Endodermal cell (in vitro differentiated cells): ENCODE results near the gene WWC2. TPM values are rescaled to one million over a fixed set of nuclear protein-coding genes. Genes with fewer than 3 reads are reported as not detected.

Experiments used
- DNase-seq: peaks from one replicate; pipeline ENCODE4 v3.0.0-alpha.2; 2017
- H3K27ac ChIP-seq: 2 replicates; pipeline ENCODE4 v1.5.1; 2013; ENCODE audit warnings: mild to moderate bottlenecking, low read depth, low read length, moderate library complexity
- H3K27me3 ChIP-seq: 2 replicates; pipeline ENCODE4 v1.6.1; 2013; ENCODE audit warnings: mild to moderate bottlenecking, low read length, moderate library complexity; ENCODE audit not compliant: insufficient read depth, control insufficient read depth, poor library complexity, severe bottlenecking
- H3K36me3 ChIP-seq: 2 replicates; pipeline ENCODE4 v1.7.0; 2013; ENCODE audit warnings: mild to moderate bottlenecking, low read length, moderate library complexity; ENCODE audit not compliant: control insufficient read depth, insufficient read depth
- H3K4me1 ChIP-seq: one replicate; pipeline ENCODE4 v1.7.0; 2013; ENCODE audit warnings: low read length; ENCODE audit not compliant: control insufficient read depth, insufficient read depth
- H3K4me3 ChIP-seq: 2 replicates; pipeline ENCODE4 v1.5.1; 2013; ENCODE audit warnings: mild to moderate bottlenecking, low read length, moderate library complexity
- H3K9ac ChIP-seq: 2 replicates; pipeline ENCODE4 v1.6.1; 2013; ENCODE audit warnings: mild to moderate bottlenecking, low read length, moderate library complexity; ENCODE audit not compliant: poor library complexity, severe bottlenecking; ENCODE audit errors: extremely low read depth
- H3K9me3 ChIP-seq: 2 replicates; pipeline ENCODE4 v1.6.1; 2013; ENCODE audit warnings: mild to moderate bottlenecking, low read length, moderate library complexity; ENCODE audit not compliant: control insufficient read depth
- H3K27ac Mint-ChIP-seq: 2 replicates; pipeline ENCODE4 v1.8.0; 2020; ENCODE audit warnings: mixed read lengths
- H3K27me3 Mint-ChIP-seq: 2 replicates; pipeline ENCODE4 v1.8.0; 2021; ENCODE audit warnings: mild to moderate bottlenecking, mixed read lengths; ENCODE audit not compliant: insufficient read depth
- H3K36me3 Mint-ChIP-seq: 2 replicates; pipeline ENCODE4 v1.8.0; 2020; ENCODE audit warnings: low read depth, mixed read lengths
- H3K4me1 Mint-ChIP-seq: 2 replicates; pipeline ENCODE4 v1.8.0; 2020; ENCODE audit warnings: mixed read lengths
- H3K4me3 Mint-ChIP-seq: 2 replicates; pipeline ENCODE4 v1.8.0; 2020; ENCODE audit warnings: mild to moderate bottlenecking, moderate library complexity, mixed read lengths
- H3K9me3 Mint-ChIP-seq: 2 replicates; pipeline ENCODE4 v1.8.0; 2020; ENCODE audit warnings: mild to moderate bottlenecking, mixed read lengths
- WGBS, 2 experiments: methylation state at CpG; one replicate each; pipeline versions ENCODE4 v1.1.5 to v1.1.7; 2013; ENCODE audit warnings: missing lambda C conversion rate in 2 of 2, mixed read lengths in 1 of 2; ENCODE audit not compliant: insufficient coverage in 1 of 2, insufficient read length in 1 of 2; 5-methylcytosine and 5-hydroxymethylcytosine counted together
- total RNA-seq, 2 donors: library from RNA; stranded (reverse); fragmentation: NEBNext Ultra II Directional in 1 of 2; extraction: Animal tissue kit (Norgen Biotek cat#: 25700) in 1 of 2; gene quantifications; 2 replicates in 1 of 2; 3 replicates in 1 of 2; pipeline ENCODE4 v1.2.1, GENCODE V29; 2021
- TF ChIP-seq, protein P1 (sequence below): fragments of 200-600 bp; sonication (generic); conservative IDR thresholded peaks from 2 replicates; pipeline ENCODE4 v1.5.0; 2021; ENCODE audit warnings: antibody characterized with exemption, mild to moderate bottlenecking

WWC2 gene
- total RNA-seq, 2 donors from 2014 or later: 98.2 to 108 TPM

DNA sequence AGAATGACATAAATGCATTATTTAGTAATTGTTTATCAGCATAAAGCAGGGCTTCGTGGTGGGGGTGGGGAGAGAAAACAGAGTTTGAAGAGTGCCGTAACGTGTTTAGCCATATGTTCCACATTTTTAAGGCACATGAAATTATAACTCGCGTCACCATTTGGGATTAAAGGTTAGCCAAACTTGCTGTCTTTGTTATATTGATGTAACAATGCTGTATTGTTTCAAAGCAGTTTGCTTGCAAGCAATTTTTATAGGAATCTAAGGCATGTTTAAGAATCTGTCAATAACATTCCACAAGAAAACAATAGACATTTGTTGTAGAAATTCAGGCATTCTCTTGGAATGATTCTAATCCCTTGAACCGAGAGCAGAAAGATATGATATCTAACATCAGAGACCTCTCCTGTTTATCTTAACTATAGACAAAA is 142.7 kb downstream of the WWC2 start:
- Histone ChIP-seq H3K27ac (no peak overlapping the region), H3K4me1 (peaks cover 40% of the 10 kb centered on the region), H3K9ac (peak overlapping the region; percentile 28), H3K9me3 (no peaks in the 10 kb centered on the region), H3K36me3 (peaks cover 80% of the 10 kb centered on the region), H3K4me3 (peak overlapping the region; percentile 36), H3K27me3 (no peaks in the 10 kb centered on the region)
- peaks cover 53% of the 10 kb centered on the region for H3K4me1 Mint-ChIP-seq
- TF ChIP-seq, protein P1, sequence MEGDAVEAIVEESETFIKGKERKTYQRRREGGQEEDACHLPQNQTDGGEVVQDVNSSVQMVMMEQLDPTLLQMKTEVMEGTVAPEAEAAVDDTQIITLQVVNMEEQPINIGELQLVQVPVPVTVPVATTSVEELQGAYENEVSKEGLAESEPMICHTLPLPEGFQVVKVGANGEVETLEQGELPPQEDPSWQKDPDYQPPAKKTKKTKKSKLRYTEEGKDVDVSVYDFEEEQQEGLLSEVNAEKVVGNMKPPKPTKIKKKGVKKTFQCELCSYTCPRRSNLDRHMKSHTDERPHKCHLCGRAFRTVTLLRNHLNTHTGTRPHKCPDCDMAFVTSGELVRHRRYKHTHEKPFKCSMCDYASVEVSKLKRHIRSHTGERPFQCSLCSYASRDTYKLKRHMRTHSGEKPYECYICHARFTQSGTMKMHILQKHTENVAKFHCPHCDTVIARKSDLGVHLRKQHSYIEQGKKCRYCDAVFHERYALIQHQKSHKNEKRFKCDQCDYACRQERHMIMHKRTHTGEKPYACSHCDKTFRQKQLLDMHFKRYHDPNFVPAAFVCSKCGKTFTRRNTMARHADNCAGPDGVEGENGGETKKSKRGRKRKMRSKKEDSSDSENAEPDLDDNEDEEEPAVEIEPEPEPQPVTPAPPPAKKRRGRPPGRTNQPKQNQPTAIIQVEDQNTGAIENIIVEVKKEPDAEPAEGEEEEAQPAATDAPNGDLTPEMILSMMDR: no peak
- no peaks in the 10 kb centered on the region for H3K9me3 Mint-ChIP-seq
- 69 to 85% methylated on average over 5 to 6 of the region's 6 CpGs for WGBS, 2 experiments
- no peaks in the 10 kb centered on the region for H3K27me3 Mint-ChIP-seq
- peaks cover 48% of the 10 kb centered on the region for H3K36me3 Mint-ChIP-seq
- no peak for DNase-seq
- peak overlapping the region; percentile 86 for H3K27ac Mint-ChIP-seq
- H3K4me3 Mint-ChIP-seq: no peak overlapping the region

DNA sequence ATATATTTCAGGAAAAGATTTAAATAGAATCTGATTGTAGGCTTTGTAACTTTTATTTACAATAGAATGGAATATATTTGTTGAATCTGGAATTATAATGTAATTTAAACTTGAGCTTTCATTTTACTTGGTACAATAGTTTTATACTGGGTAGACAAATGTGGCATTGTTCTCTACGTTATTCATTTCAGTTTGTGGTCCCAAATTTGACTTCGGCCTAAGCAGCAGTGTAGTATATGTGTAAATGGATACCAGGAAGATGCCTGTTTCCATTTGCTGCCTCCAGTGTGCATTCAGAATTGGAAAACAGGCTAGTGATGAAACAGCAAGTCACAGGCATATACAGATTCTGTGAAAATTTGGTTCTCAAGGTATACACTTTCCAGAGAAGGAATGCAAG is 143.2 kb downstream of the WWC2 start:
- DNase-seq: no peak
- Histone ChIP-seq H3K36me3 (peaks cover 83% of the 10 kb centered on the region), H3K4me1 (peaks cover 40% of the 10 kb centered on the region), H3K9me3 (no peaks in the 10 kb centered on the region), H3K9ac (no peak overlapping the region), H3K27me3 (no peaks in the 10 kb centered on the region), H3K4me3 (peak overlapping the region; percentile 36), H3K27ac (no peak overlapping the region)
- TF ChIP-seq, protein P1: no peak
- no peak overlapping the region for H3K27ac Mint-ChIP-seq
- no peaks in the 10 kb centered on the region for H3K27me3 Mint-ChIP-seq
- WGBS, 2 experiments: 94 to 100% methylated on average over 1 to 2 of the region's 2 CpGs
- peaks cover 49% of the 10 kb centered on the region for H3K36me3 Mint-ChIP-seq
- H3K4me1 Mint-ChIP-seq: peaks cover 53% of the 10 kb centered on the region
- H3K4me3 Mint-ChIP-seq: no peak overlapping the region
- no peaks in the 10 kb centered on the region for H3K9me3 Mint-ChIP-seq

DNA sequence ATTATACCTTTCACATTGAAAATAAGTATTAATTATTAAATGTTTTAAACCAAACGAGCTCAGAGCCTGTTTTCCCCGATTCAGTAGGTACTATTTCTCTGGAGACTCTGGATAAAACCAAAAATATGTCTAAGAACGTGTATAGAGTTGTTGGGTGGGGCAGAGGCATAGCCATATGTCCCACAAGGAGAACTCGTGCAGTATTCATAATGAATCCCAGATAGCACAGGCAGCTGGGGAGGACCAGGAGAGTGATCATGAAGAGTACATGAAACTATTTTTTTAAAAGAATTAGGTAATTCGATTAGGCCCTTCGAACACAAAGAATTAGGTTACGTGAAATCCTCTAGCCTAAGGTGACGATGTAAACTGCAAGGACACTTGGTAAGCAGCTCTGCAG is 145.0 kb downstream of the WWC2 start:
- TF ChIP-seq, protein P1: no peak
- Histone ChIP-seq H3K4me1 (peaks cover 40% of the 10 kb centered on the region), H3K9me3 (no peaks in the 10 kb centered on the region), H3K27ac (no peak overlapping the region), H3K36me3 (peaks cover 80% of the 10 kb centered on the region), H3K4me3 (no peak overlapping the region), H3K9ac (no peak overlapping the region), H3K27me3 (no peaks in the 10 kb centered on the region)
- Mint-ChIP-seq H3K36me3 (peaks cover 47% of the 10 kb centered on the region), H3K4me1 (peaks cover 53% of the 10 kb centered on the region), H3K9me3 (no peaks in the 10 kb centered on the region), H3K27ac (no peak overlapping the region), H3K27me3 (no peaks in the 10 kb centered on the region), H3K4me3 (no peak overlapping the region)
- no peak for DNase-seq
- 91 to 93% methylated on average over 8 of the region's 8 CpGs for WGBS, 2 experiments
